Neuron (in vitro differentiated cells): ENCODE measurements around the gene DHRS13.
"Not testable (repeated sequence)": the region's sequence is repeated elsewhere in the genome, so short reads cannot be mapped to it uniquely, and the experiment has no call there.

Experiments used
- H2AFZ ChIP-seq: one replicate; pipeline ENCODE4 v1.6.1; 2013; ENCODE audit warnings: low read depth, mild to moderate bottlenecking, inconsistent platforms, low read length, moderate library complexity
- H3K27me3 ChIP-seq: one replicate; pipeline ENCODE4 v1.6.1; 2013; ENCODE audit warnings: low read length; ENCODE audit not compliant: insufficient read depth
- H3K36me3 ChIP-seq: one replicate; pipeline ENCODE4 v1.6.1; 2013; ENCODE audit warnings: low read length; ENCODE audit not compliant: insufficient read depth
- H3K4me1 ChIP-seq: one replicate; pipeline ENCODE4 v1.6.1; 2013; ENCODE audit warnings: low read length; ENCODE audit not compliant: insufficient read depth
- H3K4me3 ChIP-seq: 2 replicates; pipeline ENCODE4 v1.5.1; 2013; ENCODE audit warnings: mild to moderate bottlenecking, low read length, moderate library complexity
- H3K9me3 ChIP-seq: one replicate; pipeline ENCODE4 v1.6.1; 2013; ENCODE audit warnings: low read length

DHRS13 gene

DNA sequence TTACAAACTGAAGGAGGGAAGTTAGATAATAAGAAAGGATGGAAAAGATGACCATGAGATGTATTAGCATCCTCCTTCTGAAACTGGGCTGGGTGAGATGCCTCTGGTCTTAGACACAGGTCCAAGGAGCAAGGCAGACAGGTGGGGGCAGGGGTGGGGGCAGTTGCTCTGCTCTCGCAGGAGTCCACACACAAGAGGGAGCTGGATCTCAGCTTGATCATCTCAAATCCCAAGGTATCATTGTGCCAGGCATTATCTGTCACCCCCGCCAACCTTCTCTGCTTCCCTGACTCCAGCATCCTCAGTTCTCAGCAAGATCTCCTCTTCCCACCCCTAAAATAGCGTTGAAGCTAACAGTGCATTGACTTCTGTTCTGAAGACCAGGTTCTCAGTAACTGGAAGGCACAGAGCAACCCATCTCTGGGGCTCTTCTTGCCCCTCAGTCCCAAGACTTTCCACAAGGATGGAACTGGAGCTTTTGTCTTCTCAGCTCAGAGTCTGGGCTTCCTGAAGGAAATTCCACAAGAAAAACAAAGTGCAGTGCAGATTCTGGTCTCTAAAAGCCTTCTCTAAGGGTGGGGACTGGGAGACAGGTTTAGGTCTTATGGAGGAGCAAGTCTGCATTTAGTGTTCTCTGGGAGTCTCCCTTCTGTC, 7.0 kb downstream of the DHRS13 start:
- peaks cover 27% of the 10 kb centered on the region for H3K4me1 ChIP-seq
- H3K27me3 ChIP-seq = no peaks in the 10 kb centered on the region
- no peak overlapping the region for H2AFZ ChIP-seq
- H3K9me3 ChIP-seq = no peaks in the 10 kb centered on the region
- H3K4me3 ChIP-seq = peak overlapping the region; percentile 95
- peaks cover 7% of the 10 kb centered on the region for H3K36me3 ChIP-seq

DNA sequence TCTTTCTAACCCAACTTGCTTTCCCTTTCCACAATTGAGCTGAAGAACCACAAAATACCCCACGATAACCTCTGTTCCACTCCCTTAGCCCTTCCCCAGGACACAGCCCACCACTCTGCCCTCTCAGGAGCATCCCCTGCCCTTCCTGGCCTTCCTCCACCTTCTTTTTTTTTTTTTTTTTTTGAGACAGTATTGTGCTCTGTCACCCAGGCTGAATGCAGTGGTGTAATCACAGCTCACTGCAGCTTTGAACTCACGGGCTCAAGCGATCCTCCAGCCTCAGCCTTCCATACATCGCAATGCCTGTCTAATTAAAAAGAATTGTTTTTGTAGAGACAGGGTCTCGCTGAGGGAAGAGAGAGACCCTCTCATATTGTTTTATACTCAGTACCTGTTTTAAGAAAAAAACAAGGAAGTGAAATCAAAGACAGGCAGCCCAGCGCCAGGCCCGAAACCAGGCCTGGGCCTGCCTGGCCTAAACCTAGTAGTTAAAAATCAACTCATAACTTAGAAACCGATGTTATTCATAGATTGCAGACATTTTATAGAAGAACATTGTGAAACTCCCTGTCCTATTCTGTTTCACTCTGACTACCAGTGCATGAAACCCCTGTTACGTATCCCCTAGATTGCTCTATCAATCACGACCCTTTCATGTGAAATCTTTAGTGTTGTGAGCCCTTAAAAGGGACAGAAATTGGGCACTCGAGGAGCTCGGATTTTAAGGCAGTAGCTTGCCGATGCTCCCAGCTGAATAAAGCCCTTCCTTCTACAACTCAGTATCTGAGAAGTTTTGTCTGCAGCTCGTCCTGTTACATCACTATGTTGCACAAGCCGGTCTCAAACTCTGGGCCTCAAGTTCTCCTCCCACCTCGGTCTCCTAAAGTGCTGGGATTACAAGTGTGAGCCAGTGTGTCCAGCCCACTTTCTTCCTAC, 9.4 kb downstream of the DHRS13 start:
- not testable (repeated sequence) for H3K4me3 ChIP-seq, H3K36me3 ChIP-seq, H3K9me3 ChIP-seq, H2AFZ ChIP-seq, H3K27me3 ChIP-seq
- peaks cover 31% of the 10 kb centered on the region for H3K4me1 ChIP-seq

DNA sequence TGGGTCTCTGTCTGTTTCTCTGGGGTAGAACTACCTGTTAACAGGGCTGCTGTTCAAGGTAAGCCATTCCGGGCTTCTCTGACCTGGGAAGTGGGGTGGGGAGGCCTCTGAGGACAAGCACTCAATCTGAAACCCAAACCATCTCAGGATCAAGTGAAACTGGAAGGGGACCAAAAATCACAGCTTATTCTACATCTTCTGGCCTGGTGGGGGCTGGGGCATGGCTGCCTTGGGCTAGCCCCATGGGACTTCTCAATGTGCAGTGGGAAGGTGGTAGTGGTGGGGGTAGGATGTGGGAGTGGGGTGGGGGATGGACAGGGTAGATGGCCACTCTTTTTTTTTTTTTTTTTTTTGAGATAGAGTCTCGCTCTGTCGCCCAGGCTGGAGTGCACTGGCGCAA, 10.9 kb downstream of the DHRS13 start:
- H3K4me3 ChIP-seq = no peak overlapping the region
- H3K36me3 ChIP-seq = peaks cover 5% of the 10 kb centered on the region
- H2AFZ ChIP-seq = no peak overlapping the region
- peaks cover 32% of the 10 kb centered on the region for H3K4me1 ChIP-seq
- H3K27me3 ChIP-seq = no peaks in the 10 kb centered on the region
- no peaks in the 10 kb centered on the region for H3K9me3 ChIP-seq

DNA sequence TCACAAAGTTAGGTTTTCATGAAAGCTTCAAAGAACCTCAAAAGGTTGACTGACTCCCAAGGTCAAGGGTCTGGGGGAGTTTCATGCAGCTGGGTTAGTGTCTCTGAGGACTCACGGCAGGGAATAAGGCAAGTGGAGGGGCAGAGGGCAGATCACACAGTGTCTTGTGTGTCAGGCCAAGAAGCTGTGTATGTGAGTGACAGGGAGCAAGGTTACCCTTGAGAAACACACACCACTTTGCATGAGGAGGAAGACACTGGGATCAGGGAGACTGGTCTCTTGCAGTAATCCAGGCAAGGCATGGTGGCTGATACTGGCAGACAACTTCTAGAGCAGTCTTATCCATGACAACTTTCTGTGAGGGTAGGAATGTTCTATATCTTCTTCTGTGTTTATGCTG, 11.7 kb downstream of the DHRS13 start:
- Histone ChIP-seq H3K36me3 (peaks cover 5% of the 10 kb centered on the region), H3K27me3 (no peaks in the 10 kb centered on the region), H2AFZ (no peak overlapping the region)

GRCh38 chr17:28889996-28890395, 12.9 kb downstream of the DHRS13 start:
- Histone ChIP-seq H3K36me3 (peaks cover 15% of the 10 kb centered on the region), H3K27me3 (no peaks in the 10 kb centered on the region), H3K4me1 (peaks cover 20% of the 10 kb centered on the region), H2AFZ (no peak overlapping the region), H3K9me3 (no peaks in the 10 kb centered on the region), H3K4me3 (no peak overlapping the region)

More for the DNA sequence above, 11.7 kb downstream of the DHRS13 start:
- Histone ChIP-seq H3K4me1 (peaks cover 26% of the 10 kb centered on the region), H3K4me3 (no peak overlapping the region), H3K9me3 (no peaks in the 10 kb centered on the region)

DNA sequence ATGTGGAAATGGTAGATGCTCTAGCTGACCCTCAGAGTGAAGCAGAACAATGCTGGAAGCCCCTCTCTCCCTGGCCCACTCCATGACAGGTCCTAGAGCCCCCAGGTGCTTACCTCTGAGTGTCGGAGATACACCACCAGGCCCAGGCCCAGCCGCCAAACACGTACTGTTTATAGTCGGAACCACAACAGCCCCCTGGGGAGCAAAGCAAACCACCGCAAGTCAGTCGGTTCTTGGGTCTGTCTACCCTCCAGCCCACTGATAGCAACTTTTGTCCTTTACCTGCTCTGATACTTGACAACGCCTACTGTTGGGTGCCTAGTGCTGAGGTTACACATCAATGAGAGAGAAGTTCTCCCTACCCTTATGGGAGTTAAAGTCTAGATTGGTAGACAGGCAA, 14.0 kb downstream of the DHRS13 start:
- peaks cover 27% of the 10 kb centered on the region for H3K36me3 ChIP-seq
- no peak overlapping the region for H2AFZ ChIP-seq
- H3K9me3 ChIP-seq = no peaks in the 10 kb centered on the region
- H3K4me1 ChIP-seq = peaks cover 20% of the 10 kb centered on the region
- H3K27me3 ChIP-seq = no peaks in the 10 kb centered on the region
- no peak overlapping the region for H3K4me3 ChIP-seq

- Histone ChIP-seq H3K36me3 (peaks cover 35% of the 10 kb centered on the region), H3K4me3 (no peak overlapping the region), H3K27me3 (no peaks in the 10 kb centered on the region), H2AFZ (no peak overlapping the region), H3K9me3 (no peaks in the 10 kb centered on the region), H3K4me1 (peaks cover 20% of the 10 kb centered on the region)
Observed at GRCh38 chr17:28887871-28888471, 14.9 kb downstream of the DHRS13 start.

DNA sequence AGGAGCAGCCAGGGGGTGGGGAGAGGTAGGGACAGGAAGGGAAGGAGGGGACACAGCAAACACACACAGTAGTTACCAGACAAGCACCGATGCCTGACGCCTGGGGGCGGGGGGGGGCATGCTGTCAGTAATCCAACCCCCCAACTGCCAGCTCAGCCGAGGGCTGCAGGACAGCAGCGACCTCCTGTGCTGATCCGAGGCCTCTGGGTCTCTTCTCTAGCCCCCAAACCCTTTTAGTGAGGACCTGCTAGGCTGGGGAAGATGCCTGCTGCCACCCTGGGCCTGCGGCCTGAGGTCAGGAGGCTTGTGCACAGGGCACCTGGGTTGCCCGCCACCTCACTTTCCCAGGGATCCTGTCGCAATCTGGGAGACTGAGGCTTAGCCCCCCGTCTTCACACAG, 16.9 kb downstream of the DHRS13 start:
- no peak overlapping the region for H2AFZ ChIP-seq
- peaks cover 54% of the 10 kb centered on the region for H3K36me3 ChIP-seq
- peaks cover 4% of the 10 kb centered on the region for H3K9me3 ChIP-seq
- no peaks in the 10 kb centered on the region for H3K27me3 ChIP-seq
- H3K4me1 ChIP-seq = peaks cover 8% of the 10 kb centered on the region
- no peak overlapping the region for H3K4me3 ChIP-seq

- no peak overlapping the region for H2AFZ ChIP-seq
- no peak overlapping the region for H3K4me3 ChIP-seq
- peaks cover 4% of the 10 kb centered on the region for H3K4me1 ChIP-seq
- H3K36me3 ChIP-seq = peaks cover 59% of the 10 kb centered on the region
- peaks cover 4% of the 10 kb centered on the region for H3K9me3 ChIP-seq
- H3K27me3 ChIP-seq = no peaks in the 10 kb centered on the region
Observed at GRCh38 chr17:28885363-28885762, 17.5 kb downstream of the DHRS13 start.

DNA sequence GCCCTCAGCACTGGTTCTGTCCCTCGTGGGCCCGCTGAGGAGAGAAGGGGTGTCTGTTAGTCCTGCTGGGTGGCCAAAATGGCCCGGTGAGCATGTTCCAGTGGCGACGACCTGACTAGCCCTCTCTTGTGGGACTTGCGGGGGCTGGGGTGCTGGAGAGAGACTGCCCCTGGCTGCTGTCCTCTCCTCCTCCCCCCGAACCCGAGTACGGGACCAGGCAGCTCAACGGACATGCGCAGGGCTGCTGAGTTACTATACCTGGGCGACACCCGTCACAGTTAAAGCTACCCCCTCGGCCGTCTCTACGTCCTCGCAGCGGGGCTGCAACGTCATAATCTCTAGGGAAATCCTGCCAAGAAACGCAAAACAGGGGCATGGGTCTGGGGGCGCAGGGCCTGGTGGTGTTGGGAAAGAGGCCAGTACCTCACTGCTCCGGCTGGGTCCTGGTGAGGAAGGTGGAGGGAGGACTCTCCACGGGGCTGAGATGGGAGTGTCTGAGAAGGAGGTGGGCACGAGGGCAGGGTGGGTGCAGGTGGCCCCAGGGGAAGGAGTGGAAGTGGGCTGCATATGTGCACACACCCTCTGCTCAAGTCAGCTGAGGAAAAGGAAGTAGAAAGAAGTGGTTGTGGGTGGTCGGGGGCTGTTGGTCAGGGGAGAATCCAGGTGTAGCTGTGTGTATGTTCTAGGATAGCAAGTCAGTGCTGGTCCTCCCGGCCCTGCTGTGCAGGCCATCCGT, 18.7 kb downstream of the DHRS13 start:
- peaks cover 72% of the 10 kb centered on the region for H3K36me3 ChIP-seq
- H3K27me3 ChIP-seq = no peaks in the 10 kb centered on the region

DNA sequence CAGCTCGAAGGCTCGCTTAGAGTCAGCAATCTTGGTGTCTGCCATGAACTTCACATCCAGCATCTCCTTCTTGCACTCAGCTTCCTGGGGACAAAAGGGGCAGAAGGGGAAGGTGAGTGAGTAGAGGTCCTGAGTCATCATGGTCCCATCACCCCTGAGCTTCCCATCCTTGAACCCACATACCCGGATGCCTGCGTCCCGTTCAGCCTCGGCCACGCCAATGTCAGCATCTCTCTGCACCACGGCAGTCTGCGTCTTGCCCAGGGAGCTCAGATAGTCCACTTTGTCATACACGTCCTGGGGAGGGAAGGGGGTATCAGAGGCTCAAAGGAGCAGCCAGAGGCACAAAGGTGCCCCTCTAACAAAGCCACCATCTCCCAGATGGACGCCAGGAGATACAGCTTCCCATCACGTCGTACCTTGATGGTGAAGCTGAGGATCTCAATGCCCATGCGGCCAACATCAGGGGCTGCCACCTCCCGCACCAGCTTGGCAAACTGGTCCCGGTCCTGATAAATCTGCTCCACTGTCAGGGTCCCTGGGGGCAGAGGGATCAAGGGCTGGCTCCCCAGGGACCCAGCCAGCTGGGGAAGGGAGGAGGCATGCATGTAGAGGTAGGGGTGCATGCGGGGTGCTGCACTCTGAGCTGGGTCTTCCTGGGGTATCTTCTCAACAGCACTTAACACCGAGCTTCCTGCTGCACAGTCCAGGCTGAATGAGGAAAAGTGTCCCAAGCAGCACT, 20.6 kb downstream of the DHRS13 start:
- no peak overlapping the region for H3K4me3 ChIP-seq
- H3K4me1 ChIP-seq = peaks cover 1% of the 10 kb centered on the region
- no peak overlapping the region for H2AFZ ChIP-seq
- H3K27me3 ChIP-seq = no peaks in the 10 kb centered on the region
- H3K36me3 ChIP-seq = peaks cover 80% of the 10 kb centered on the region
- H3K9me3 ChIP-seq = peaks cover 9% of the 10 kb centered on the region

More for the DNA sequence above, 18.7 kb downstream of the DHRS13 start:
- peaks cover 4% of the 10 kb centered on the region for H3K9me3 ChIP-seq
- no peak overlapping the region for H2AFZ ChIP-seq
- H3K4me3 ChIP-seq = no peak overlapping the region
- H3K4me1 ChIP-seq = peaks cover 4% of the 10 kb centered on the region

- no peak overlapping the region for H3K4me3 ChIP-seq
- no peak overlapping the region for H2AFZ ChIP-seq
- H3K4me1 ChIP-seq = no peaks in the 10 kb centered on the region
- H3K27me3 ChIP-seq = no peaks in the 10 kb centered on the region
- H3K36me3 ChIP-seq = peaks cover 80% of the 10 kb centered on the region
- H3K9me3 ChIP-seq = peaks cover 9% of the 10 kb centered on the region
Observed at GRCh38 chr17:28881533-28882056, 21.3 kb downstream of the DHRS13 start.
